ENCODE data around the gene ZNF76.

GRCh38 chr6:35238843-35239289 is 20.7 kb upstream of the ZNF76 start:
- TF ChIP-seq POLR2A (IDR thresholded peaks at IDR 0.05; ENCODE audit: low read length) (no peak), E2F6 (IDR thresholded peaks at IDR 0.05; ENCODE audit: borderline replicate concordance, low read depth) (no peak), ZC3H11A (IDR thresholded peaks at IDR 0.05) (no peak), MAZ (IDR thresholded peaks at IDR 0.05; ENCODE audit: borderline replicate concordance, low read depth, low read length) (no peak), RFX5 (IDR thresholded peaks at IDR 0.05) (no peak), BHLHE40 (IDR thresholded peaks at IDR 0.05; ENCODE audit: low read depth, low read length) (no peak)
- TF ChIP-seq, protein P1, sequence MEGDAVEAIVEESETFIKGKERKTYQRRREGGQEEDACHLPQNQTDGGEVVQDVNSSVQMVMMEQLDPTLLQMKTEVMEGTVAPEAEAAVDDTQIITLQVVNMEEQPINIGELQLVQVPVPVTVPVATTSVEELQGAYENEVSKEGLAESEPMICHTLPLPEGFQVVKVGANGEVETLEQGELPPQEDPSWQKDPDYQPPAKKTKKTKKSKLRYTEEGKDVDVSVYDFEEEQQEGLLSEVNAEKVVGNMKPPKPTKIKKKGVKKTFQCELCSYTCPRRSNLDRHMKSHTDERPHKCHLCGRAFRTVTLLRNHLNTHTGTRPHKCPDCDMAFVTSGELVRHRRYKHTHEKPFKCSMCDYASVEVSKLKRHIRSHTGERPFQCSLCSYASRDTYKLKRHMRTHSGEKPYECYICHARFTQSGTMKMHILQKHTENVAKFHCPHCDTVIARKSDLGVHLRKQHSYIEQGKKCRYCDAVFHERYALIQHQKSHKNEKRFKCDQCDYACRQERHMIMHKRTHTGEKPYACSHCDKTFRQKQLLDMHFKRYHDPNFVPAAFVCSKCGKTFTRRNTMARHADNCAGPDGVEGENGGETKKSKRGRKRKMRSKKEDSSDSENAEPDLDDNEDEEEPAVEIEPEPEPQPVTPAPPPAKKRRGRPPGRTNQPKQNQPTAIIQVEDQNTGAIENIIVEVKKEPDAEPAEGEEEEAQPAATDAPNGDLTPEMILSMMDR (IDR thresholded peaks at IDR 0.05) = no peak
- TF ChIP-seq, protein P2, sequence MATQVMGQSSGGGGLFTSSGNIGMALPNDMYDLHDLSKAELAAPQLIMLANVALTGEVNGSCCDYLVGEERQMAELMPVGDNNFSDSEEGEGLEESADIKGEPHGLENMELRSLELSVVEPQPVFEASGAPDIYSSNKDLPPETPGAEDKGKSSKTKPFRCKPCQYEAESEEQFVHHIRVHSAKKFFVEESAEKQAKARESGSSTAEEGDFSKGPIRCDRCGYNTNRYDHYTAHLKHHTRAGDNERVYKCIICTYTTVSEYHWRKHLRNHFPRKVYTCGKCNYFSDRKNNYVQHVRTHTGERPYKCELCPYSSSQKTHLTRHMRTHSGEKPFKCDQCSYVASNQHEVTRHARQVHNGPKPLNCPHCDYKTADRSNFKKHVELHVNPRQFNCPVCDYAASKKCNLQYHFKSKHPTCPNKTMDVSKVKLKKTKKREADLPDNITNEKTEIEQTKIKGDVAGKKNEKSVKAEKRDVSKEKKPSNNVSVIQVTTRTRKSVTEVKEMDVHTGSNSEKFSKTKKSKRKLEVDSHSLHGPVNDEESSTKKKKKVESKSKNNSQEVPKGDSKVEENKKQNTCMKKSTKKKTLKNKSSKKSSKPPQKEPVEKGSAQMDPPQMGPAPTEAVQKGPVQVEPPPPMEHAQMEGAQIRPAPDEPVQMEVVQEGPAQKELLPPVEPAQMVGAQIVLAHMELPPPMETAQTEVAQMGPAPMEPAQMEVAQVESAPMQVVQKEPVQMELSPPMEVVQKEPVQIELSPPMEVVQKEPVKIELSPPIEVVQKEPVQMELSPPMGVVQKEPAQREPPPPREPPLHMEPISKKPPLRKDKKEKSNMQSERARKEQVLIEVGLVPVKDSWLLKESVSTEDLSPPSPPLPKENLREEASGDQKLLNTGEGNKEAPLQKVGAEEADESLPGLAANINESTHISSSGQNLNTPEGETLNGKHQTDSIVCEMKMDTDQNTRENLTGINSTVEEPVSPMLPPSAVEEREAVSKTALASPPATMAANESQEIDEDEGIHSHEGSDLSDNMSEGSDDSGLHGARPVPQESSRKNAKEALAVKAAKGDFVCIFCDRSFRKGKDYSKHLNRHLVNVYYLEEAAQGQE (IDR thresholded peaks at IDR 0.05) = no peak

Data from A549 (cell line).